Liver (tissue), 3 donors: ENCODE data around the gene ZNF471.

Source experiments
- FOXA2 ChIP-seq: IDR thresholded peaks from 2 replicates; pipeline ENCODE4 v1.6.1; 2016; ENCODE audit warnings: antibody characterized with exemption
- JUND ChIP-seq, 2 donors: IDR thresholded peaks; 2 replicates each; pipeline ENCODE4 v1.6.1; 2016; ENCODE audit warnings: antibody characterized with exemption in 2 of 2
- RAD21 ChIP-seq, 2 donors: IDR thresholded peaks; 2 replicates each; pipeline ENCODE4 v1.6.1; 2016; ENCODE audit warnings: antibody characterized with exemption in 2 of 2, mild to moderate bottlenecking in 2 of 2
- SP1 ChIP-seq: IDR thresholded peaks from 2 replicates; pipeline ENCODE4 v1.6.1; 2018; ENCODE audit warnings: antibody characterized with exemption, mild to moderate bottlenecking
- TAF1 ChIP-seq: conservative IDR thresholded peaks from 2 replicates; pipeline ENCODE4 v1.6.1; 2016; ENCODE audit warnings: antibody characterized with exemption, mild to moderate bottlenecking
- YY1 ChIP-seq: IDR thresholded peaks from 2 replicates; pipeline ENCODE4 v1.6.1; 2016; ENCODE audit warnings: antibody characterized with exemption, mild to moderate bottlenecking
- TF ChIP-seq, protein P1 (sequence below): fragments of 150-350 bp; IDR thresholded peaks from 2 replicates; pipeline ENCODE4 v1.5.1; 2017; ENCODE audit warnings: improper control_type of control experiment, low read depth, low read length; ENCODE audit not compliant: missing input control
- donor health status: healthy.
- donor health status: healthy.

DNA sequence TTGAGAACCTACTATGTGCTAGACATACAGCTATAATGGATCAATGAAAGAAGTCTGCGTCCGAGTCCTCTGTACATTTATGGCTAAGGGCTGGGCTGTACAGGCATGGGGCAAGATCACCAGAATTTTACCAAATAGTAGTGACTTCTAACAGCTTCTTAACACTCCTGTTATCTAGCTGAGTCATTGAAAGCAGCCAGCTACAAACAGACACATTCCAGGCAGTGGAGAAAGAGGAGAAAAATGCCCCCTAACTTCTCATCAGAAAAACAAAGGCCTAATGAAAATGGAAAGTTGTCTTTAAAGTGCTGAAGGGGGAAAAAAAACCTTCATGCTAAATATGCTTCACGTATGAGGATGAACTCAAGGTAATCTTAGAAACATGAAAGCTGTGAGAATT lies 16.3 kb upstream of the ZNF471 start:
- TF ChIP-seq SP1 (no peak), YY1 (no peak), RAD21 (IDR thresholded peaks at IDR 0.05) (no peak), FOXA2 (no peak), JUND (IDR thresholded peaks at IDR 0.05) (no peak), TAF1 (no peak)
- TF ChIP-seq, protein P1, sequence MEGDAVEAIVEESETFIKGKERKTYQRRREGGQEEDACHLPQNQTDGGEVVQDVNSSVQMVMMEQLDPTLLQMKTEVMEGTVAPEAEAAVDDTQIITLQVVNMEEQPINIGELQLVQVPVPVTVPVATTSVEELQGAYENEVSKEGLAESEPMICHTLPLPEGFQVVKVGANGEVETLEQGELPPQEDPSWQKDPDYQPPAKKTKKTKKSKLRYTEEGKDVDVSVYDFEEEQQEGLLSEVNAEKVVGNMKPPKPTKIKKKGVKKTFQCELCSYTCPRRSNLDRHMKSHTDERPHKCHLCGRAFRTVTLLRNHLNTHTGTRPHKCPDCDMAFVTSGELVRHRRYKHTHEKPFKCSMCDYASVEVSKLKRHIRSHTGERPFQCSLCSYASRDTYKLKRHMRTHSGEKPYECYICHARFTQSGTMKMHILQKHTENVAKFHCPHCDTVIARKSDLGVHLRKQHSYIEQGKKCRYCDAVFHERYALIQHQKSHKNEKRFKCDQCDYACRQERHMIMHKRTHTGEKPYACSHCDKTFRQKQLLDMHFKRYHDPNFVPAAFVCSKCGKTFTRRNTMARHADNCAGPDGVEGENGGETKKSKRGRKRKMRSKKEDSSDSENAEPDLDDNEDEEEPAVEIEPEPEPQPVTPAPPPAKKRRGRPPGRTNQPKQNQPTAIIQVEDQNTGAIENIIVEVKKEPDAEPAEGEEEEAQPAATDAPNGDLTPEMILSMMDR: no peak
